Left cardiac atrium (tissue), 4 donors: ENCODE data around the gene GALNT1. TPM values are rescaled to one million over a fixed set of nuclear protein-coding genes. Genes with fewer than 3 reads are reported as not detected.

ENCODE experiments used
- ATAC-seq, 2 donors: fragments of 200-7000 bp; cut with Tn5 transposase; one replicate each; pipeline ENCODE4 v1.9.1; 2020; ENCODE audit warnings: mild to moderate bottlenecking in 2 of 2, moderate library complexity in 2 of 2
- DNase-seq: peaks from one replicate; pipeline ENCODE4 v3.0.0-alpha.2; 2020
- intact Hi-C, 2 donors: fragments of 100-400 bp; cut with DNase I; formaldehyde crosslinking; loops; one replicate each; pipeline versions ENCODE4 v1.14.1 to v1.15.1; 2022 to 2023
- total RNA-seq, 2 donors: library from RNA; stranded (reverse); fragmentation: NEBNext Ultra II Directional; extraction: Animal tissue kit (Norgen Biotek cat#: 25700); gene quantifications; one replicate each; pipeline ENCODE4 v1.2.1, GENCODE V29; 2021
- donor health status: DM: no; HTN: yes; CAD: no.
- donor health status: DM: no; HTN: yes; CAD: no; lungs with severe emphysema.
- donor health status: DM: yes; HTN: yes; CAD: no.
- donor health status: Dilated cardiomyopathy.

GALNT1 gene
- total RNA-seq, 2 donors from 2014 or later, result 54.1 to 58.5 TPM

- DNase-seq, result no peak
- intact Hi-C loops, result no loop called here
- no peak for ATAC-seq
Observed at GRCh38 chr18:35610089-35610488, 28.5 kb downstream of the GALNT1 start.

DNA sequence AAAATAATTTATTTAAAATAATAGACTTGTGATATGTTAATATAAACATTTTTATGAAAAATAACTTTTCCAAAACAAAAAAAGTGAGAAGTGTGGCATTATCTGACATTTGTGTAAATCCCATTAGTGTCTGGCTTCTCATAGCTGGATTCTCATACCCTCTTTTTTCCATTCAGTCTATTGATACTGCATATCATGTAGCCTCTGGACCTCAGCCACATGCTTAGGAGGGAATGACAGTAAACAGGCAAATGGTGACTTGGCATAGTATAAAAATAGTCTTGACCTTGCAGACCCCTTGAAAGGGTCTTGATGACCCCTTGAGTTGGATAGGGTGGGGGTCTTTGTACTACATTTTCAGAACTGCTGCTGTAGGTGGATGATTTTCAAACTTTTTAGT, 29.2 kb downstream of the GALNT1 start:
- intact Hi-C loops, result no loop called here
- DNase-seq (no peak), ATAC-seq (no peak)

GRCh38 chr18:35611518-35611917, 30.0 kb downstream of the GALNT1 start:
- DNase-seq (no peak), ATAC-seq (no peak)
- intact Hi-C loops, result no loop called here

- intact Hi-C loops, result no loop called here
- ATAC-seq (no peak), DNase-seq (no peak)
Observed at GRCh38 chr18:35616074-35616473, 34.5 kb downstream of the GALNT1 start.

- intact Hi-C loops, result no loop called here
- DNase-seq, result peak; percentile 27
- ATAC-seq, result peak; percentile 24 to 57
Observed at GRCh38 chr18:35616664-35617423, 35.3 kb downstream of the GALNT1 start.

DNA sequence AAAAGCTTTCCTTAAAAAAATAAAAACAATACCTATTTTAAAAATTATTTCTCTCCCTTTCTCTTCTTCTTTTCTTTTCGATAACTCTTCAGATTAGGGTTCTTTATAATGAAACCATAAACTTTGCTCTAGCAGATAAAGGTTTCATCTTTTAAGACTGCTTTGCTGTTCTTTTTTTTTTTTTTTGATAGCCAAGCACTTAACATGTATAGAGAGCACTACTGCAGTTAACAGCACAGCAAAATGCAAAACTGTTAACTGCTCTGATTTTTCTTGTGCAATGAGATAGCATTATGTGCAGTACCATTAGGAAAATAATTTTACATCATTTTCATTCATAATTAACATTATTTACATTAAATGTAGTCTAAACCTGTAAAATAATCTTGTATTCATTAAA, 36.3 kb downstream of the GALNT1 start:
- DNase-seq (no peak), ATAC-seq (no peak)
- intact Hi-C loops, result no loop called here

- ATAC-seq (no peak), DNase-seq (no peak)
- intact Hi-C loops, result no loop called here
Observed at GRCh38 chr18:35618289-35618688, 36.7 kb downstream of the GALNT1 start.

GRCh38 chr18:35618696-35619095, 37.2 kb downstream of the GALNT1 start:
- intact Hi-C loops, result no loop called here
- ATAC-seq (no peak), DNase-seq (no peak)

GRCh38 chr18:35619464-35619863, 37.9 kb downstream of the GALNT1 start:
- intact Hi-C loops, result no loop called here
- no peak for DNase-seq
- ATAC-seq, result peak; percentile 94 to 96

- ATAC-seq, result no peak
- intact Hi-C loops, result no loop called here
- no peak for DNase-seq
Observed at GRCh38 chr18:35619941-35620340, 38.4 kb downstream of the GALNT1 start.

DNA sequence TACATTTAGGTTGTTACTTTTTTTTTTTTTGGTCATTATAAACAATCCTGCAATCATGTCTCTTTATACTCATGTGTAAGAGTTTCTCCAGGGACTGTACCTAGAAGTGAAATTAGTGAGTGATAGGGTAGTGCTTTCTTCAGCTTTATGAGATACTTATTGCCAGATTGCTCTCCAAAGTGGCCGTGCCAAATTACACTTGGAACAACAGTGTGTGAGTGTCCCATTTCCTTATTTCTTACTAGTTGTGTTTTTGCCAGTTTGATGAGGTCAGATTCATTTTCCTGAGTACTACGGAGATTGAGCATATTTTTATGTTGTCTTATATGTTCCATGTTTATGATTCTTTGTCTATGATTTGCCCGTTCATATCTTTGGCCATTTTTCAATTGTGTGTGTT, 39.2 kb downstream of the GALNT1 start:
- peak; percentile 29 for DNase-seq
- intact Hi-C loops, result no loop called here

GRCh38 chr18:35623255-35623654, 41.7 kb downstream of the GALNT1 start:
- intact Hi-C loops, result no loop called here
- DNase-seq (no peak), ATAC-seq (no peak)

More for the DNA sequence above, 39.2 kb downstream of the GALNT1 start:
- ATAC-seq, result peak; percentile 52 to 78

GRCh38 chr18:35624146-35624545, 42.6 kb downstream of the GALNT1 start:
- DNase-seq (no peak), ATAC-seq (no peak)
- intact Hi-C loops, result no loop called here

- ATAC-seq (no peak), DNase-seq (no peak)
- intact Hi-C loops, result no loop called here
Observed at GRCh38 chr18:35625232-35625631, 43.7 kb downstream of the GALNT1 start.

- DNase-seq (no peak), ATAC-seq (no peak)
- intact Hi-C loops, result no loop called here
Observed at GRCh38 chr18:35633761-35634160, 52.2 kb downstream of the GALNT1 start.

GRCh38 chr18:35634323-35634722, 52.8 kb downstream of the GALNT1 start:
- intact Hi-C loops, result no loop called here
- ATAC-seq (no peak), DNase-seq (no peak)

DNA sequence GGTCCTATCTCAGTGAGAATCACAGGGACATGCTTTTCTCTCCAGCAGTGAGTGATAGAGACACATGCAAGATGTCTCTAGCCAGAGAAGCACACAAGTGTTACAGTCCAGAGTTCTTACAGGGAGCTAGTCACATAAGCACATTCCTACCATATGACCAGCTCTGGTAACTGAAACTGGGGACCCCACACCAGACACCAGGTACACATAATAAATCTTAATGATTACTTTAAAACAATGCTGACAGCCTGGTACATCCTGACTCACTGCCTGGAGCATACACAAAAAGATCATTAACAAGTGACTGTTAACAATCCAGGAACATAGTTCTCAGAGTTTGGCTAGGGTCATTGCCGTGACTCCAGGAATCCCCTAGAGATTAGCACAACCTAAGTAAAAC, 53.6 kb downstream of the GALNT1 start:
- intact Hi-C loops, result no loop called here
- no peak for ATAC-seq

GRCh38 chr18:35637227-35637626, 55.7 kb downstream of the GALNT1 start:
- DNase-seq (no peak), ATAC-seq (no peak)
- intact Hi-C loops, result no loop called here

More for the DNA sequence above, 53.6 kb downstream of the GALNT1 start:
- DNase-seq, result no peak

- ATAC-seq, result no peak
- intact Hi-C loops, result no loop called here
- no peak for DNase-seq
Observed at GRCh38 chr18:35639296-35639695, 57.8 kb downstream of the GALNT1 start.

DNA sequence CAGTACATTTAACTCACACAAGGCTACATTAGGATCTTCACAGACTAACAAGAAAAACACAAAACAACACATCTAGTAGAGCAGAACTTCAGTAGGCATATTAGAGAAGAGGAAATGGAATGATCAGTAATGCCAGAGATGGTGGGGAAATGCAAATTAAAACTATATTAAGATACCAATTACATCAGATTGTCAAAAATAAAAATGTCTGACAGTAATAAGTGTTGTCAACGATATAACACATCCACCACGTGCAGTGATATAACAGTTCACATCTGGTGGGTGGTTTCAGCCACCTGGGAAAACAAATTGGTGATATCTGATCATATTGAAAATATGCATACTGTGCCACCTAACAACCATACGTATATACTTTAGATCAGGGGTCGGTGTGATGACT, 59.9 kb downstream of the GALNT1 start:
- ATAC-seq (no peak), DNase-seq (no peak)
- intact Hi-C loops, result no loop called here

- intact Hi-C loops, result no loop called here
- no peak for DNase-seq
Observed at GRCh38 chr18:35641916-35642315, 60.4 kb downstream of the GALNT1 start.

More at GRCh38 chr18:35641916-35642315, 60.4 kb downstream of the GALNT1 start:
- ATAC-seq, result no peak
